T-helper 2 cell treated with Interferon-gamma antibody and Interleukin-4, amounts not matched to agents 5 μg/mL and 100 μg/mL, for 36 hours (primary cell): Measurements from ENCODE around the gene SORL1-AS1.
"Not testable (repeated sequence)": the region's sequence is repeated elsewhere in the genome, so short reads cannot be mapped to it uniquely, and the experiment has no call there.

ENCODE experiments used
- DNase-seq: peaks from one replicate; pipeline ENCODE4 v3.0.0; 2021; ENCODE audit warnings: low spot score
- H3K27ac Mint-ChIP-seq: one replicate; pipeline ENCODE4 v1.8.0; 2021; ENCODE audit warnings: mild to moderate bottlenecking, mixed read lengths
- H3K27me3 Mint-ChIP-seq: one replicate; pipeline ENCODE4 v1.8.0; 2021; ENCODE audit warnings: low read depth, mixed read lengths
- H3K36me3 Mint-ChIP-seq: one replicate; pipeline ENCODE4 v1.8.0; 2021; ENCODE audit warnings: low read depth, mixed read lengths
- H3K4me1 Mint-ChIP-seq: one replicate; pipeline ENCODE4 v1.8.0; 2021; ENCODE audit warnings: low read depth, mixed read lengths
- H3K4me3 Mint-ChIP-seq: one replicate; pipeline ENCODE4 v1.8.0; 2022; ENCODE audit warnings: mild to moderate bottlenecking, moderate library complexity, mixed read lengths
- H3K9me3 Mint-ChIP-seq: one replicate; pipeline ENCODE4 v1.8.0; 2021; ENCODE audit warnings: mixed read lengths

SORL1-AS1 gene

GRCh38 chr11:121420398-121420797 is 32.4 kb downstream of the SORL1-AS1 start:
- no peak for DNase-seq
- Mint-ChIP-seq H3K4me1 (peaks cover 68% of the 10 kb centered on the region), H3K4me3 (peak overlapping the region; percentile 32), H3K27ac (peak overlapping the region; percentile 79), H3K27me3 (no peaks in the 10 kb centered on the region), H3K36me3 (peaks cover 2% of the 10 kb centered on the region), H3K9me3 (no peaks in the 10 kb centered on the region)

- Mint-ChIP-seq H3K9me3 (no peaks in the 10 kb centered on the region), H3K27ac (peak overlapping the region; percentile 79), H3K27me3 (no peaks in the 10 kb centered on the region), H3K4me3 (peak overlapping the region; percentile 32), H3K4me1 (peaks cover 72% of the 10 kb centered on the region), H3K36me3 (no peaks in the 10 kb centered on the region)
- no peak for DNase-seq
These were observed 32.9 kb downstream of the SORL1-AS1 start for GRCh38 chr11:121419836-121420235.

- Mint-ChIP-seq H3K4me3 (no peak overlapping the region), H3K27me3 (no peaks in the 10 kb centered on the region), H3K4me1 (peaks cover 66% of the 10 kb centered on the region), H3K36me3 (no peaks in the 10 kb centered on the region), H3K27ac (peak overlapping the region; percentile 3), H3K9me3 (no peaks in the 10 kb centered on the region)
- DNase-seq = peak; percentile 10
These were observed 34.1 kb downstream of the SORL1-AS1 start for GRCh38 chr11:121418625-121419114.

- Mint-ChIP-seq H3K27ac (peak overlapping the region; percentile 79), H3K9me3 (no peaks in the 10 kb centered on the region), H3K4me3 (peak overlapping the region; percentile 71), H3K27me3 (no peaks in the 10 kb centered on the region), H3K4me1 (peaks cover 59% of the 10 kb centered on the region), H3K36me3 (no peaks in the 10 kb centered on the region)
- no peak for DNase-seq
These were observed 35.2 kb downstream of the SORL1-AS1 start for GRCh38 chr11:121417607-121418006.

GRCh38 chr11:121417055-121417551 is 35.7 kb downstream of the SORL1-AS1 start:
- DNase-seq = peak; percentile 45
- Mint-ChIP-seq H3K9me3 (no peaks in the 10 kb centered on the region), H3K27me3 (no peaks in the 10 kb centered on the region), H3K27ac (peak overlapping the region; percentile 79), H3K4me3 (peak overlapping the region; percentile 71), H3K4me1 (peaks cover 54% of the 10 kb centered on the region), H3K36me3 (no peaks in the 10 kb centered on the region)

- Mint-ChIP-seq H3K36me3 (no peaks in the 10 kb centered on the region), H3K4me1 (peaks cover 45% of the 10 kb centered on the region), H3K27ac (no peak overlapping the region), H3K4me3 (no peak overlapping the region), H3K27me3 (no peaks in the 10 kb centered on the region), H3K9me3 (no peaks in the 10 kb centered on the region)
- no peak for DNase-seq
These were observed 36.9 kb downstream of the SORL1-AS1 start for GRCh38 chr11:121415856-121416255.

- Mint-ChIP-seq H3K4me3 (no peak overlapping the region), H3K4me1 (peaks cover 34% of the 10 kb centered on the region), H3K9me3 (no peaks in the 10 kb centered on the region), H3K27me3 (no peaks in the 10 kb centered on the region), H3K27ac (no peak overlapping the region), H3K36me3 (no peaks in the 10 kb centered on the region)
- DNase-seq = no peak
These were observed 38.4 kb downstream of the SORL1-AS1 start for GRCh38 chr11:121414141-121414913.

GRCh38 chr11:121412711-121413415 is 39.9 kb downstream of the SORL1-AS1 start:
- H3K4me1 Mint-ChIP-seq = peaks cover 22% of the 10 kb centered on the region
- no peaks in the 10 kb centered on the region for H3K27me3 Mint-ChIP-seq
- DNase-seq = no peak
- no peaks in the 10 kb centered on the region for H3K9me3 Mint-ChIP-seq
- no peak overlapping the region for H3K4me3 Mint-ChIP-seq
- H3K27ac Mint-ChIP-seq = no peak overlapping the region
- no peaks in the 10 kb centered on the region for H3K36me3 Mint-ChIP-seq

- Mint-ChIP-seq H3K9me3 (no peaks in the 10 kb centered on the region), H3K4me1 (peaks cover 16% of the 10 kb centered on the region), H3K27me3 (no peaks in the 10 kb centered on the region), H3K27ac (no peak overlapping the region), H3K4me3 (no peak overlapping the region), H3K36me3 (no peaks in the 10 kb centered on the region)
- DNase-seq = no peak
These were observed 40.7 kb downstream of the SORL1-AS1 start for GRCh38 chr11:121412000-121412587.

- not testable (repeated sequence) for DNase-seq, H3K9me3 Mint-ChIP-seq, H3K4me3 Mint-ChIP-seq, H3K36me3 Mint-ChIP-seq, H3K27ac Mint-ChIP-seq, H3K27me3 Mint-ChIP-seq
- peaks cover 12% of the 10 kb centered on the region for H3K4me1 Mint-ChIP-seq
These were observed 41.4 kb downstream of the SORL1-AS1 start for GRCh38 chr11:121411330-121411729.

- H3K27ac Mint-ChIP-seq, H3K9me3 Mint-ChIP-seq, DNase-seq, H3K27me3 Mint-ChIP-seq, H3K4me3 Mint-ChIP-seq, H3K4me1 Mint-ChIP-seq, H3K36me3 Mint-ChIP-seq: not testable (repeated sequence)
These were observed 42.7 kb downstream of the SORL1-AS1 start for GRCh38 chr11:121410041-121410440.

GRCh38 chr11:121408830-121409229 is 43.9 kb downstream of the SORL1-AS1 start:
- Mint-ChIP-seq H3K27me3 (no peaks in the 10 kb centered on the region), H3K36me3 (no peaks in the 10 kb centered on the region), H3K4me3 (no peak overlapping the region), H3K4me1 (no peaks in the 10 kb centered on the region), H3K27ac (no peak overlapping the region), H3K9me3 (no peaks in the 10 kb centered on the region)
- no peak for DNase-seq

GRCh38 chr11:121406291-121406690 is 46.5 kb downstream of the SORL1-AS1 start:
- Mint-ChIP-seq H3K4me3 (no peak overlapping the region), H3K27ac (no peak overlapping the region), H3K27me3 (no peaks in the 10 kb centered on the region), H3K9me3 (peaks cover 12% of the 10 kb centered on the region), H3K4me1 (no peaks in the 10 kb centered on the region), H3K36me3 (peaks cover 2% of the 10 kb centered on the region)
- no peak for DNase-seq

- H3K27ac Mint-ChIP-seq = no peak overlapping the region
- no peak overlapping the region for H3K4me3 Mint-ChIP-seq
- peaks cover 16% of the 10 kb centered on the region for H3K9me3 Mint-ChIP-seq
These were observed 47.1 kb downstream of the SORL1-AS1 start for GRCh38 chr11:121405646-121406045.

More at GRCh38 chr11:121405646-121406045, 47.1 kb downstream of the SORL1-AS1 start:
- H3K4me1 Mint-ChIP-seq = no peaks in the 10 kb centered on the region
- peaks cover 2% of the 10 kb centered on the region for H3K36me3 Mint-ChIP-seq
- no peak for DNase-seq
- H3K27me3 Mint-ChIP-seq = no peaks in the 10 kb centered on the region
